Activated CD4-positive, alpha-beta T cell treated with anti-CD3 and anti-CD28 coated beads, Interleukin-10, Interleukin-2, amounts not matched to agents 100 ng/mL and 50 ng/mL, durations not matched to agents 16 hours and 8 hours (primary cell): ENCODE results near the gene ATAD3A.
"Not testable (repeated sequence)": the region's sequence is repeated elsewhere in the genome, so short reads cannot be mapped to it uniquely, and the experiment has no call there.

Source experiments
- DNase-seq: peaks from one replicate; pipeline ENCODE4 v3.0.0-alpha.2; 2020

ATAD3A gene

DNA sequence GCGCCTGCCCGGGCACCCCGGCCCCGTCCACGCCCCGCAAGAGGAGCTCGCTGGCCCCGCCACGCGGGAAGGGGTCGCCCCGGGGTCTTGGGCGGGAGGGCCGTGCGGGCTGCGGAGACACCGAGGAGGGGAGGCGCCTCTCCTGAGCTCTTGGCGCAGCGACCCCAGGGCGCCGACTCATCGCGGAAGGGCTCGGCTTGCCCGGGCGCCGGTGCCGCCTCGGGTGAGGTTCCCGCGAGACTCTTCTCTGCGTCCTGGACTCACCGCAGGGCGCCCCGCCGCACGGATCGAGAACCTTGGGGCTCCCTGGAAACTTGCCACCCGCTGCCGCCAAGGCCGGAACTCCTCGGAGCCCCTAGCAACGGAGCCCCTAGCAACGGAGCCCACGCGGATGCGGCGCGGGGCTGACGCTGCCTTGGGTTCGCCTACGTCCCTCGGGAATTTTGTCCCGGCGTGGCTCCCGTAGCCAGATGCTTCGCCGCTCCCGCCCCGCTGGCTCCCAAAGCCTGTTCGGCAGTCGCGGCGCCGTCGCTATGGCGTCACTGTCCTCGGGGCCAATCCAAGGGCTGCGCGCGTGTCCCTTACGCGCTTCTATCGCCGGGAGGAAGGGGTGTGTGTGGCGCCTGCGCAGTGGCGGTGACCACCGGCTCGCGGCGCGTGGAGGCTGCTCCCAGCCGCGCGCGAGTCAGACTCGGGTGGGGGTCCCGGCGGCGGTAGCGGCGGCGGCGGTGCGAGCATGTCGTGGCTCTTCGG is at the start of gene ATAD3A:
Gene ATAD3A (plus strand): TSS at position 630 of the 753 bp plus-strand sequence. CDS start 107 bp downstream, at position 737.
- DNase-seq = peak; percentile 98

- DNase-seq = no peak
Measured at GRCh38 chr1:1462318-1462966, 49.5 kb upstream of the ATAD3A start.

DNA sequence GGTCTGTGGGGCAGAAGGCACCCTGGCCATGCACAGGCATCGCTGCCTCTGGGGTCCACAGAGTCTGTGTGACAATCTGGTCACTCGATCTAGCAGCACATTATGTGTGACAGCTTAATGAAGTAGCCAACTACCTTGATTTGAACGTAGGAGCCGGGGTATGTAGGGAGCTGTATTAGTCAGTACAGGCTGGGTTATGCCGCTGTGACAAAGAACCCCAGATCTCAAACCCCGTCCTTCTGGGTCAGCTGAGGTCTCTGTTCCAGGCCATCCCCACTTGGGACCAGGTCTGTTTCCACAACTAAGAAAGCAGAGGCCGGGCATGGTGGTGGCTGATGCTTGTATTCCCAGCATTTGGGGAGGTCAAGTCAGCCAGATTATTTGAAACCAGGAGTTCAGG is 48.6 kb upstream of the ATAD3A start:
- DNase-seq = no peak

DNA sequence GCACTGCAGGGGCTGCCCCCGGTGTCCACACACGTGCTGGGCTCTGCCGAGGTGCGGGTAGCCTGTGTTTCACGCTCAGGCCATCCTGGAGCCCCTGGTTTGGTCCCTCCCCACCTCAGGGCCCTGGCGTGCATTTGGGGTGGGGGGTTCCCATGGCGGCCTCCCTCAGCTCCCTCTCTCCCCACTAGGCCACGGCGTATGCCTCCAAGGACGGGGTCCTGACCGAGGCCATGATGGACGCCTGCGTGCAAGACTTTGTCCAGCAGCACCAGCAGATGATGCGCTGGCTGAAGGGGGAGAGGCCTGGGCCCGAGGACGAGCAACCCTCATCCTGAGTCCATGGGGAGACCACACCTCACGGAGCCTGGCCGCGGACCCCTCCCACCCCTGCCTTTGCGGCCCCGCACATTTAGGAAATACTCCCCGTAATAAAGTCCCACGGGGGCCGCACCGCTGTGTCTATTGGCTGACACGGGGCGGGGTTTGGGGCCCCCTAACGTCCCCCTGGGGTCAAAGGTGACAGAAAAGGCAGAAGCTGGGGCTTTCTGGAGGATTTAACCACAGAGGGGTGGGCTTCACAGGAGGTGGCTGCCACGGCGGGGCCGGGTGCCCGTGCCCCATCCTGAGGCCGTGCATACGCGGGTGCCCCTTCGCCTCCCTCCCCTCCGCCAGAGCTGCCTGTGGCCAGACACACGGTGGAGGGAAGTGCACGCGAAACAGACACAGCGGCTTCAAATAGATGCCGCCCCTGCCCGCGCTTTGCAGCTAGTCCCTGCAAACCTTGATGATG is 43.6 kb upstream of the ATAD3A start:
- DNase-seq = not testable (repeated sequence)

DNA sequence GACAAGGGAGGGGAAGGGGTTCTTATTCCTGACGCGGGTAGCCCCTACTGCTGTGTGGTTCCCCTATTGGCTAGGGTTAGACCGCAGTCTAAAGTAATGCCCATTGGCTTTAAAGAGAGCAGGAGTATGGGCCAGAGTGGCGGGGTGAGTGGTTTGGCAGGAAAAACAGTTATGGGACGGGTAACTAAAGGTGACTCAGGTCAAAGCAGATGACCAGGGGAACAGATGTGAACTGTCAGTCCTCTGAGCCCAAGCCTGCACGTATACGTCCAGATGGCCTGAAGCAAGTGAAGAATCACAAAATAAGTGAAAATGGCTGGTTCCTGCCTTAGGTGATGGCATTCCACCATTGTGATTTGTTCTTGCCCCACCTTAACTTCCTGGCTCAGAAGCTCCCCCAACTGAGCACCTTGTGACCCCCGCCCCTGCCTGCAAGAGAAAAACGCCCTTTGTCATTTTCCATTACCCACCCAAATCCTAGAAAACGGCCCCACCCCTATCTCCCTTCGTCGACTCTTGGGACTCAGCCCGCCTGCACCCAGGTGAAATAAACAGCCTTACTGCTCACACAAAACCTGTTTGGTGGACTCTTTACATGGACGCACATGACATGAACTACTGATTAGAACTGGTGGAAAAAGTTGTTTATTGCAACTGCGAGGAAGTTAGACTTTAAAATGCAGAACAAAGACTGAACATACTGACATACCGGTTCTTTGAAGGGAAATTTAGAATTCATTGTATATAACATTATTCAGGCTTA is 41.2 kb upstream of the ATAD3A start:
- peak; percentile 19 for DNase-seq

- peak; percentile 96 for DNase-seq
Measured at GRCh38 chr1:1471389-1472052, 40.4 kb upstream of the ATAD3A start, which contains the start of gene ATAD3B. TSS of gene ATAD3B (plus strand) at chr1:1471765. CDS start at chr1:1471885, 120 bp downstream.

DNA sequence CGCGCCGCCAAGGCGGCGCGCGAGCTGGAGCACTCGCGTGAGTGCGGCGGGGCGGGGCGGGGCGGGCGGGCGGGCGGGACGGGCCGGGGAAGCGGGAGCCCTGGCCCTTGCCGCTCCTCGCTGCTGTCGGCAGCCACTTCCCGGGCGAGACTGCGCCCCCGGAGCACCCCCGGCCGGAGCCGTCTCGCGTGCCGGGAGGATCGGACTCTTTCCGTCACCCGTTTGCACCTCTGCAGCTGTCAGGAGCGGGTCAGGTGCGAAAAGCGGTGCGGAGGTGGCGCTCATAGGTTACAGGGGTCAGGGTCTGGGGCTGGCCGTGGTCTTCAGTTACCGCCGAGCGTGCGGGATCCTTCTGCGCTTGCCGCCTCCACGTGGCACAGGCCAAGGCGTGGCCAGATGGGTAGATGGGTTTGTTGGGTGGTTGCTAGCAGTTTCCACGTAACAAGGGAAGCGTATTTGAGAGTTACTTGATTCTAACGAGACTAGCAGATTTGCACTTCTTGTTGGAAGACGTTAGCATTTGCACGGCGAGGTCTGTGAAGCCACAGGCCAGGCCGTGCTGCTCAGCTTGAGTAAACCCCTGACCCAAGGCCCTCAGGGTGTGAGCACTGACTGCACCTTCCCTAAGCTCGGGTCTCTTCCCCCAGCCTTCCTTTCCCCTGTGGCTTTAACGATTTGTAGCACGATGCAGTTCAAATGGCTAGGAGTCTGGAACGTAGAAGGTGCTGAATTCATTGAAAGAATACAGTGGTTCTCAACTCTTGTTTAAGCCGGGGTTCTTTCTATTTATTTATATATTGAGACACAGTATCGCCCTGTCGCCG is 39.7 kb upstream of the ATAD3A start:
- not testable (repeated sequence) for DNase-seq

GRCh38 chr1:1476011-1476410 is 36.0 kb upstream of the ATAD3A start:
- DNase-seq = not testable (repeated sequence)

DNA sequence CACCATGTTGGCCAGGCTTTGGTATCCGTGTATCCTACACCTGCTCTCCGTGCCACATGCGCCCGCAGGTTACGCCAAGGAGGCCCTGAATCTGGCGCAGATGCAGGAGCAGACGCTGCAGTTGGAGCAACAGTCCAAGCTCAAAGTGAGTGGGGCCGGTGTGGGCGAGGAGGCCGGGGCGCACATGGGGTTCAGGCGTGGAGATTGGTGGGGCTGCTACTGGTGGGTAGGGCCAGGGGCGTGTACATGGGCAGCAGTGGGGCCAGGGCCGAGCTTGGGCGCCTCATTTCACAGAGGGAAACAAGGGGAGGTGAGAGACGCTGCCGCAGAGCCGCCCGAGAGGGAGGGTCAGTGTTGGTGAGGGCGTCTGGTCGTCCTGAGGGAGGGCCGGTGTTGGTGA is 34.8 kb upstream of the ATAD3A start:
- DNase-seq = no peak

GRCh38 chr1:1479547-1480487 is 32.1 kb upstream of the ATAD3A start:
- DNase-seq = no peak

- not testable (repeated sequence) for DNase-seq
Measured at GRCh38 chr1:1480488-1480867, 31.5 kb upstream of the ATAD3A start.

DNA sequence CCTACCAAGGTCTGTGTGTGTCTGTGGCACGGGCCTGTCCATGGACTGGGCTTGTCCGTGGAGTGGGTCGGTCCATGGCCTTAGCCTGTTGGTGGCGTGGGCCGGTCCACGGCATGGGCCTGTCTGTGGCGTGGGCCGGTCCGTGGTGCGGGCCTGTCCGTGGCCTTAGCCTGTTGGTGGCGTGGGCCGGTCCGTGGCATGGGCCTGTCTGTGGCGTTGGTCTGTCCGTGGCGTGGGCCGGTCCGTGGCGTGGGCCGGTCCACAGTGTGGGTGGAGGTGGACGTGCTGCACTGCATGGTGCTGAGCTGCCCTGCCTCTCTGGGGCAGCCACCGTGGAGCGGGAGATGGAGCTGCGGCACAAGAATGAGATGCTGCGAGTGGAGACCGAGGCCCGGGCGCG is 30.2 kb upstream of the ATAD3A start:
- DNase-seq = not testable (repeated sequence)

GRCh38 chr1:1482856-1483255 is 29.1 kb upstream of the ATAD3A start:
- no peak for DNase-seq

GRCh38 chr1:1483714-1484113 is 28.2 kb upstream of the ATAD3A start:
- DNase-seq = no peak

- not testable (repeated sequence) for DNase-seq
Measured at GRCh38 chr1:1484976-1485750, 26.8 kb upstream of the ATAD3A start.

DNA sequence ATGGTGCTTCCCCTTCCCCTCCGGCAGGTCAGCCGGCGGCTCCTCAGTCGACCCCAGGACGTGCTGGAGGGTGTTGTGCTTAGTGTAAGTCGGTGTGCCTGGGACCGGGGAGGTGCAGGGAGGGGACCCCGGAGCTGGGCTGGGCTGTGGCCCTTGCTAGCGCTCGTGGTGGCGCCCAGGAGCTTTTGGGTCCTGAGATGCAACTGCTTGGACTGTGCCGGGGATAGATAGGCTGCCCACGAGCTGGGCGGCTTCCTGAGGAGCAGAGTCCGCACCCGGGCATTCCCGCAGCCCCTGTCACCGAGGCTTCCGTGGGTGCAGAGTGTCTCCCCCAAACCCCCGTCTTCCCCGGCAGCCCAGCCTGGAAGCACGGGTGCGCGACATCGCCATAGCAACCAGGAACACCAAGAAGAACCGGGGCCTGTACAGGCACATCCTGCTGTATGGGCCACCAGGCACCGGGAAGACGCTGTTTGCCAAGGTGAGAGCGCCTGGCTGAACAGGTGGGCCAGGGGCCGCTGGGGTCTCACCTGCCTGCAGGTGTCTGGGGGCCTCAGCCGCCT is 26.1 kb upstream of the ATAD3A start:
- not testable (repeated sequence) for DNase-seq

- DNase-seq = no peak
Measured at GRCh38 chr1:1487701-1488100, 24.3 kb upstream of the ATAD3A start.

DNA sequence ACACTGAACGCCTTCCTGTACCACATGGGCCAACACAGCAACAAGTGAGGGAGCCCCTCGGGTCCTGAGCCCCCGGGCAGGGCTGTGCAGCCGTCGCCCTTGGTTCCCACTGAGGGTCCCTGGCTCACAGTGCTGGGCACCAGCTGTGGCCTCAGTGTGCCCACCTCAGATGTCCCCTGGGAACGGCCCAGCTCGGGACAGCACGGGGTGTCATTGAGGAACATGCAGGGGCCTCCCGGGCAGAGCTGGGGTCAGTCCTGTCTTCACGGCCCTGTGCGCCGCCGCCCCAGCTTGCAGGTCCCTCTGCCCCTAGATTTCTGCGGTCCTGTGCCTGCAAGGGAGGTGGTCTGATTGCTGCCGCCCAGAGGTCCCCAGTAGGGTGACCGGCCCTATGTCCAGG is 22.7 kb upstream of the ATAD3A start:
- DNase-seq = no peak

DNA sequence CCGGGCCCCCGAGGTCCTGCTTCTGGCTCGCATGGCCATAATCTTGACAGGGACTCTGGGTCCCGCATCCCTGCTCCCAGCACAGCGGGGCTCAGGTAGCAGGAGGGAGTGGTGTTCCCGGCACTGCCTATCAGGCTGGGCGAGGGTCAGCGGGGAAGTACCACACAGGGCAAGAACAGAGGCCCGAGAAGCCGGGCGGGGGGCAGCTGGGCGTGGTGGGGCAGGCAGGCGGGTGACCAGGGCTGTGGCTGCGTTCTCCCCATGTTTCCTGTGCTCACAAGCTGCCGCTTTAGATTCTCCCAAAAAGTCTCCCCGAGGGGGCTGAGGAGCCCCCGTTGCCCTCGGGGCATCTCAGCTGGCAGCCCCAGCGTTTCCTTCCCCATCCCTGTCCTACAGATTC is 22.1 kb upstream of the ATAD3A start:
- DNase-seq = no peak
